HG03354 (cell line): ENCODE data around the gene TRIM43B.
"Not testable (repeated sequence)": the region's sequence is repeated elsewhere in the genome, so short reads cannot be mapped to it uniquely, and the experiment has no call there.

Experiments
- ATAC-seq: cut with Tn5 transposase; IDR thresholded peaks from one replicate; pipeline ENCODE4 v1.9.1; 2021; ENCODE audit warnings: mild to moderate bottlenecking; ENCODE audit not compliant: unreplicated experiment, poor library complexity, severe bottlenecking

Gene TRIM43B

GRCh38 chr2:95435162-95435871 is 49.2 kb downstream of the TRIM43B start:
- not testable (repeated sequence) for ATAC-seq

- ATAC-seq = not testable (repeated sequence)
Measured at GRCh38 chr2:95434507-95435076, 50.0 kb downstream of the TRIM43B start.

- ATAC-seq = not testable (repeated sequence)
Measured at GRCh38 chr2:95433973-95434372, 50.6 kb downstream of the TRIM43B start.

GRCh38 chr2:95433373-95433772 is 51.2 kb downstream of the TRIM43B start:
- not testable (repeated sequence) for ATAC-seq

- not testable (repeated sequence) for ATAC-seq
Measured at GRCh38 chr2:95429748-95430467, 54.6 kb downstream of the TRIM43B start.

GRCh38 chr2:95427196-95427867 is 57.2 kb downstream of the TRIM43B start:
- ATAC-seq = not testable (repeated sequence)
